NCI-H2029 treated with DMSO at 0.1 percent for 48 hours (cell line): ENCODE data around the gene AGAP1.

ENCODE experiments used
- DNase-seq: peaks from one replicate; lab custom pipeline; 2025; lab: John Stamatoyannopoulos, UW

The AGAP1 gene

DNA sequence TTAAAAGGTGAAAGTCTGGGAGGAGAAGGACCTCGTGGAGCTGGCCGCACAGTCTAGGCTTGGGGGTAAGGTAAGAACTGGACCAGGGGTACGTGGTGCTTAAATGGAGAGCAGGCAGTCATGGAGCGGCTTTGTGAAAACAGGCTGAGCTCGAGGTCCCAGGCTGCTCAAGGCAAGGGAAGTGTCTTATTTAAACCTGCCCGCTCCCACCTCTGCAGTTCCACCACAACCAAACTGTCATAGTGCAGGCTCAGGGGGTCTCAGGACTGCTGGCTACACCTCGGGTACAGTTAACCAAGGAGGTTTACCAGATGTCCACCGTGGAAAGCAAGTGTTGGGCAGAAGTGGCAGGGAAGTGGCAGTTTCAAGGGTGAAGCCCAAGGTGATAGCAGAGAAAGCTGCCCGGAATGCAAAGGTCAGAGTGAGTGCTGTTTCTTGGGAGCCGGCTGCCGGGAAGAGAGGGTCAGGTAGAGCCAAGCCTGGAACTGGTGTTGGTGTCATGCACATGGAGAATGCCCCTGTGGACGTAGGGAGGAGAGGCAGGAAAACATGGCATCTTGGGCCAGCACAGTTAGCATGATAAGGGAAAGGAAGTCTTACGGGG is 471.0 kb downstream of the AGAP1 start:
- DNase-seq = no peak

DNA sequence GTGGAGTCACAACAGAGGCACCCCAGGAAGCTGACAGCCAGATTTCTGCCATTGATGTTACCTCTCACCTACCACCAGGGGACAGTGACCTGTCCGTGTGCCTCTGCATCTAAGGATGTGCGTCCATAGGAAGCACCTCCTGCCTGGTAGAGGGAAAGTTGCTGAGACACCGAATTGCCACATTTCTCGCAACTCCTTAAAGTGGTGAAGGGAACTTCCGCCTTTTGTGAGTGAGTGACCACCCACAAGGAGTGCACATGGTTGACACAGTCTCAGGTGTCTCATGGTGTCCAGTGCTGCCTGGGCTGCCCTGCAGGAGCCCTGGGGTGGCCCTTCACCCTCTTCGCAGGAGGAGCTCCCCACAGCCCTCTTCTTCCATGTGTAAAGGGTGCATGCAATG is 472.6 kb downstream of the AGAP1 start:
- no peak for DNase-seq

- DNase-seq = no peak
Measured at GRCh38 chr2:235966932-235967757, 473.3 kb downstream of the AGAP1 start.

GRCh38 chr2:235968155-235968554 is 474.3 kb downstream of the AGAP1 start:
- DNase-seq = no peak

- peak; percentile 94 for DNase-seq
Measured at GRCh38 chr2:235968616-235969324, 474.9 kb downstream of the AGAP1 start.

- DNase-seq = no peak
Measured at GRCh38 chr2:235970204-235971040, 476.6 kb downstream of the AGAP1 start.

DNA sequence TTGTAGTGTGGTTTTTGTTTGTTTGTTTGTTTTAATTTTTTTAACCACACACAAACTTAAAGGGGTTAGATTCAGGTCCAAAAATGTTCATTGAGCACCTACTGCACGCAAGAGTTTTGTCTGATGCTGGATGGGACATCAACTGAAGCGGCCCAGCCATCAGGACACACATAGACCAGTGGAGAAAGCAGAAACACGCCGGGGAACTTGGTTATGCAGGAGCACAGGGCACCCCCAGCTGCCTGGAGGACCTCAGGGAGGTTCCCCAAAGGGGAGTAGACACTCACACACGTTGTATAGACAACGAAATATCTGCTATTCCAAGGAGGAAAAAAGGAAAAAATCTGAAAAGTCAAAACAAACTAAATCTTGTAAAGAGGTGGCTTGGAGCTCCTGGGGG is 482.7 kb downstream of the AGAP1 start:
- no peak for DNase-seq

- no peak for DNase-seq
Measured at GRCh38 chr2:235976956-235977355, 483.1 kb downstream of the AGAP1 start.

DNA sequence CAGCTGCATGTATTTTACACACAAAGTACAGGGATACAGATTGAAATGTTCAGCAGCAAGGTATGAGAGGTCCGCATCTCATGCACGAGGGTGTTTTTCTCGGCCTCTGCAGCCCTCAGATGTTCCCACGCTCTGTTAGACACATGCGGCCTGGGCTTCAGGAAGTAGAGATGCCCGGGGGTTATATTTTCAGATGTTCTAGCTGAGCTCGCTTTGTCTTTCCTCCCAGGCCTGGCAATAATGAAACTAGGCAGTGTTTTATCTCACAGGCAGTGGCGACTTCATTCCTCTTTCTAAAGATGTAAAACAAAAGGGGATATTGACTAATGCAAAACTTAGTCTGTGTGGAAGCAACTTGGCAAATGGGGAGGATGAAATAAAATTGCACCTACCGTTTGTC is 483.6 kb downstream of the AGAP1 start:
- DNase-seq = no peak

GRCh38 chr2:235978022-235978421 is 484.2 kb downstream of the AGAP1 start:
- DNase-seq = no peak

GRCh38 chr2:235979037-235979436 is 485.2 kb downstream of the AGAP1 start:
- no peak for DNase-seq

DNA sequence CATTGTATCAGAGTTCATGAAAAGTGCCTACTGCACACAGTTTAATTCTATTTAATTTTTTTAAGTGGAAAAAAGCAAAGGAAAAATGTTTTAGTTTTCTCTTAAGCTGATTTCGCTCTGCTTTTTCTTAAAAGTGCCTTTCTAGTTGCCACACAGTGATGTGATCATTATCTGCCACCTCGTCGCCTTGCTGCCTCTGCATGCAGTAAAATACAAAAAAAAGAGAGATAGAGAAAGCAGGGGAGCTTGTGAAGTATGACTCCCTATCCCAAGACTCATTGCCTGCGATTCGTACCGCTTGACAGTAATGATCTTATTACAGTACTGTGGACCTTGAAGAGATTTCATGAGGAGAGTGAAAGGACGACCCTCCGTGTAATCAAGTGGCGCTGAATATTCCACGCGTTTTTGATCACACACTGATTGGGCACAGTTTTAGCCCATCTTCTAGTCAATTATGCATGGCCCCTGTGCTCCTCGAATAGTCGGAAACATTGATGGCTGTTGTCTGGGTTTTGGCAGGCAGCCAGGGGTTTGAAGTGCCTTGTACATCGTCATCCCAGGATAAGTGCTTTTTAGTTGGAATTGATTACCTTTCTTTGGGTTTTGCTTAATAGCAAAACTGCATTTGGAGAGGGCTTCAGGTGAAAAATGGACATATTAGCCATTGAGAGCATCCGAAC is 486.1 kb downstream of the AGAP1 start:
- DNase-seq = peak; percentile 64

GRCh38 chr2:235981631-235982030 is 487.8 kb downstream of the AGAP1 start:
- no peak for DNase-seq

- DNase-seq = no peak
Measured at GRCh38 chr2:235983016-235983415, 489.2 kb downstream of the AGAP1 start.

GRCh38 chr2:235984552-235984951 is 490.7 kb downstream of the AGAP1 start:
- no peak for DNase-seq

DNA sequence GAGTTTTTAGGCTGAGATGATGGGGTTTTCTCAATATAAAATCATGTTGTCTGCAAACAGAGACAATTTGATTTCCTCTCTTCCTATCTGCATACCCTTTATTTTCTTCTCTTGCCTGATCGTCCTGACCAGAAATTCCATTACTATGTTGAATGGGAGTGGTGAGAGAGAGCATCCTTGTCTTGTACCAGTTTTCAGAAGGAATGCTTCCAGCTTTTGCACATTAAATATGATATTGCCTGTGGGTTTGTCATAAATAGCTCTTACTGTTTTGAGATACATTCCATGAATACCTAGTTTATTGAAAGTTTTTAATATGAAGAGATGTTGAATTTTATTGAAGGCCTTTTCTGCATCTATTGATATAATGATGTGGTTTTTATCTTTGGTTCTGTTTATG is 492.5 kb downstream of the AGAP1 start:
- DNase-seq = no peak

DNA sequence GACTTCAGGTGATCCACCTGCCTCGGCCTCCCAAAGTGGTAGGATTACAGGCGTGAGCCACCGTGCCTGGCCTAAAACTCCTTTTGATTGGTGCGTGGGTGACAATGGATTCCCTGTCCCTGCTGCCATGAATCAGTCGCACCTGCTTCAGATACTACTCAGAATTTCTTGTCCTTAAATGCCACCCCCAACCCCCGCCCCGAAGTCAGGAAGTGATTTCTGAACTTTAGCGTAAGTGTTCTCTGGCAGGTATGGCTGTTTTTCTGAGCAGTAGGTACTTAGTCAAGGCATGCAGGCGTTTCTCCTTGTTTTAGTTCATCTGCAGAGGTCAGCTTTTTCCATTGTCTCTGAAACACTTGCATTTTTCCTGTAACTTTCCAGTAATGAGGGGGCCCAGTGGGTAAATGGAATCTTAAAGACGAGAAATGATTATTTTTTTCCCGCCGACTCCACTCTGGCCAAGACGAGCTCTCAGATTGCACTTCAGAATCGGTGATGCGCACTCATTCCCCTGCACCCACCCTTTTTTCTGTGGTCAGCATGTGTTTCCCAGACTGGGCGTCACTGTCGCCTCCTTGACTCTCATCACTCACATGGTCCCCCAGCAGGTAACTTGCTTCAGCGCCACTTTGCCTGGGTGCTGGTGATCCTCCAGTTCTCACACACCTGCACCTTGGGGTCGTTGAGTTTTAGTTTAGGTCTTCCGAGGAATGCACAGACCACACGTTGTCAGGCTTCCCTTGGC is 494.6 kb downstream of the AGAP1 start:
- no peak for DNase-seq

GRCh38 chr2:235989591-235989990 is 495.7 kb downstream of the AGAP1 start:
- no peak for DNase-seq

DNA sequence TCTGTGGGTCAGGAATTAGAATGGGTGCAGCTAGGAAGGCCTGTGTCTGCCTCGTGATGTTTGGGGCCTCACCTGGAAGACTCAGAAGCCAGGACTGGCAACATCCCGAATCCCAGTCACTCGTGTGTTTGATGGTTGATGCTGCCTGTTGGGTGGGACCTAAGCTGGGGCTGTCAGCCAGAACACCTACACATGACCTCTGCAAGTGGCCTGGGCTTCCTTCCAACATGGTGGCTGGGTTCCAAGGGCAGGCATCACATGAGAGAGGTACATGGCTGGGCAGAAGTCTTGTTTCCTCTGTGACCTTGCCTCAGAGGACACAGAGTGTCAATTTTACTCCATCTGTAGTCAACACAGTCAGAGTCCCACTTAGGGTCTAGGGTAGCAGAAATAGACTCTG is 496.5 kb downstream of the AGAP1 start:
- peak; percentile 68 for DNase-seq

DNA sequence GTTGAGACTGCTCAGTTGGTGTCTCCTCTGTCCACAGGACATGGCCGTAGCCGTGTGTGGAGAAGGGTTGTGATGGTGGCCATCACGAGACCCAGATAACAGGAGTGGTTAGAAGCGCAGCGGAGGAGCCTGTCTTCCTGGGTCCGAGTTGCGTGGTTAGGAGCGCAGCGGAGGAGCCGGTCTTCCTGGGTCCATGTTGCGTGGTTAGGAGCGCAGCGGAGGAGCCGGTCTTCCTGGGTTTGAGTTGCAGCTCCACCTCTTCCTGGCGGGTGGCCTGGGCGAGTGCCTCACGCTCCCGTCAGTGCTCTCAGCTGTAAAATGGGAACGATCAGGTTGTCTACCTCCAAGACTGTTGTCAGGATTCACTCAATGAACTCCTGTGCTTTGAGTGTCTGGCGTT is 498.2 kb downstream of the AGAP1 start:
- DNase-seq = no peak

GRCh38 chr2:235996419-235996818 is 502.6 kb downstream of the AGAP1 start:
- DNase-seq = no peak
